ENCODE results near the gene LIF.

The LIF gene

GRCh38 chr22:30293026-30293425 is 46.5 kb upstream of the LIF start:
- TF ChIP-seq, protein P1, sequence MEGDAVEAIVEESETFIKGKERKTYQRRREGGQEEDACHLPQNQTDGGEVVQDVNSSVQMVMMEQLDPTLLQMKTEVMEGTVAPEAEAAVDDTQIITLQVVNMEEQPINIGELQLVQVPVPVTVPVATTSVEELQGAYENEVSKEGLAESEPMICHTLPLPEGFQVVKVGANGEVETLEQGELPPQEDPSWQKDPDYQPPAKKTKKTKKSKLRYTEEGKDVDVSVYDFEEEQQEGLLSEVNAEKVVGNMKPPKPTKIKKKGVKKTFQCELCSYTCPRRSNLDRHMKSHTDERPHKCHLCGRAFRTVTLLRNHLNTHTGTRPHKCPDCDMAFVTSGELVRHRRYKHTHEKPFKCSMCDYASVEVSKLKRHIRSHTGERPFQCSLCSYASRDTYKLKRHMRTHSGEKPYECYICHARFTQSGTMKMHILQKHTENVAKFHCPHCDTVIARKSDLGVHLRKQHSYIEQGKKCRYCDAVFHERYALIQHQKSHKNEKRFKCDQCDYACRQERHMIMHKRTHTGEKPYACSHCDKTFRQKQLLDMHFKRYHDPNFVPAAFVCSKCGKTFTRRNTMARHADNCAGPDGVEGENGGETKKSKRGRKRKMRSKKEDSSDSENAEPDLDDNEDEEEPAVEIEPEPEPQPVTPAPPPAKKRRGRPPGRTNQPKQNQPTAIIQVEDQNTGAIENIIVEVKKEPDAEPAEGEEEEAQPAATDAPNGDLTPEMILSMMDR (IDR thresholded peaks at IDR 0.05; ENCODE audit: low read depth, low read length) = no peak
- H3K27me3 ChIP-seq (ENCODE audit: insufficient read depth, low read depth, severe bottlenecking) = no peaks in the 10 kb centered on the region
- H3K9me3 ChIP-seq (ENCODE audit: severe bottlenecking) = no peaks in the 10 kb centered on the region
- DNase-seq = no peak
- no peak overlapping the region for H3K4me3 ChIP-seq (ENCODE audit: low read depth, low read length)
- peaks cover 34% of the 10 kb centered on the region for H3K36me3 ChIP-seq
- no peak overlapping the region for H3K27ac ChIP-seq

DNA sequence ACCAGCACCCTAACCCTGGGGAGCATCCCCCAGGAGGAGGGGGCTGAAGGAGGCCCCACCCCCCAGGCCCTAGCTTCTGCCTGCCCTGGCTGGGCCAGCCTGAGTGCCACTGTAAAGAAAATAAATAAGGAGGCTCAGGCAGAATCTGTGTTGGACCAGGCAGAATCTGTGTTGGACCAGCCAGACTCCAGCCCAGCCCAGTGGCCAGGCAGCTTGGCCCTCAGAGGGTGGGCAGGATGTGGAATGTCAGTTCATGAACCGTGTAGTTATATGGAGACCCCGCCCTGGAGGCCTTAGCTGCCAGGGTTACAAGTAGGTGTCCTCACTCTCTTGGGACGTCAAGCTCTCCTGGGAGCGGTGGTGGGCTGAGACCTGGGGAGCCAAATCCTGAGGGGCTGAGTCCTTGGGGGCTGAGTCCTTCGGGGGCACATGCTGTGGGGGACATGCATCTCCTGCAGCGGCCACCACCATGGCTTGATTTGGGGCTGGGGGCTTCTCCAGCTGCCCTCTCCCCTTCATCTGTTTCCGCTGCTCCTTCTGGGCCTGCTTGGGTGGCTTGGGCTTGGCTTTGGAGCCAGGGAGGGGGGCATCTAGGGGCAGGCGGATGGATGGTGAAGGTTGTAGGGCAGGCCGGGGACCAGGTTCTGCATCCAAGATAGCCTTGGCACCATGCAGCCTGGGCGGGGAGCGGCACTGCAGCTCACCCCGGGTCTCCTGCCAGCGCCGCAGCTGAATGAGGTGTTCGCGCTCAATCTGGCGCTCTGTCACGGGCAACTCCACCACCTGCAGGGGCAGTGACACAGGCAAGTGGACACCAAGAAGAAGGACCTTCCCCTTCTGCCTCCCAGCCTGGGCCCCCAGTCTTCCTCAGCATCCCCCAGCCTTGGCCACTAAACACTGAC is 45.8 kb upstream of the LIF start:
- TF ChIP-seq, protein P1 (IDR thresholded peaks at IDR 0.05; ENCODE audit: low read depth, low read length) = no peak
- peaks cover 29% of the 10 kb centered on the region for H3K36me3 ChIP-seq
- DNase-seq = no peak
- no peak overlapping the region for H3K27ac ChIP-seq
- H3K4me3 ChIP-seq (ENCODE audit: low read depth, low read length) = no peak overlapping the region
- H3K27me3 ChIP-seq (ENCODE audit: insufficient read depth, low read depth, severe bottlenecking) = no peaks in the 10 kb centered on the region
- H3K9me3 ChIP-seq (ENCODE audit: severe bottlenecking) = no peaks in the 10 kb centered on the region

GRCh38 chr22:30291058-30291892 is 44.7 kb upstream of the LIF start:
- H3K9me3 ChIP-seq (ENCODE audit: severe bottlenecking) = no peaks in the 10 kb centered on the region
- TF ChIP-seq, protein P1 (IDR thresholded peaks at IDR 0.05; ENCODE audit: low read depth, low read length) = no peak
- no peaks in the 10 kb centered on the region for H3K27me3 ChIP-seq (ENCODE audit: insufficient read depth, low read depth, severe bottlenecking)
- DNase-seq = peak; percentile 47
- peak overlapping the region; percentile 12 for H3K27ac ChIP-seq
- H3K4me3 ChIP-seq (ENCODE audit: low read depth, low read length) = no peak overlapping the region
- H3K36me3 ChIP-seq = peaks cover 26% of the 10 kb centered on the region

GRCh38 chr22:30290342-30291057 is 43.9 kb upstream of the LIF start:
- DNase-seq = peak; percentile 63
- H3K9me3 ChIP-seq (ENCODE audit: severe bottlenecking) = no peaks in the 10 kb centered on the region
- peaks cover 23% of the 10 kb centered on the region for H3K36me3 ChIP-seq
- no peaks in the 10 kb centered on the region for H3K27me3 ChIP-seq (ENCODE audit: insufficient read depth, low read depth, severe bottlenecking)
- H3K27ac ChIP-seq = peak overlapping the region; percentile 12
- TF ChIP-seq, protein P1 (IDR thresholded peaks at IDR 0.05; ENCODE audit: low read depth, low read length) = no peak
- no peak overlapping the region for H3K4me3 ChIP-seq (ENCODE audit: low read depth, low read length)

DNA sequence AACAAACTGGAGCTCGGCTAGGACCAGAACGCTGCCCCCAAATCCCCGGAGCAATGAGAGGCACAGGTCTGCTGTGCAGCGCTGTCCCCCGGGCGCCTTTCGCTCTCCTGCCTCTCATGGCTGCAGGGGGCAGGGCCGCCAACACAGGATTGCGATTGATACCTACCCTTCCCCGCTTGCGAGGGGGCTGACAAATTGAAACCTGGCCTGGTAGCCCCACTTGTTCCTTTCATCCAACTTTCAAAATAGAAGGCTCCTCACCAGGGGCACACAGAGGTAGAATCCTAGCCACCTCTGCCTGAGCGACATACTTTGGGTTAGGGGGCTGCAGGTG is 43.4 kb upstream of the LIF start:
- no peak for DNase-seq
- no peaks in the 10 kb centered on the region for H3K27me3 ChIP-seq (ENCODE audit: insufficient read depth, low read depth, severe bottlenecking)
- H3K36me3 ChIP-seq = peaks cover 23% of the 10 kb centered on the region
- H3K27ac ChIP-seq = peak overlapping the region; percentile 12; the same call in 1 of the 2 replicates
- H3K4me3 ChIP-seq (ENCODE audit: low read depth, low read length) = peak overlapping the region; percentile 33
- H3K9me3 ChIP-seq (ENCODE audit: severe bottlenecking) = no peaks in the 10 kb centered on the region
- TF ChIP-seq, protein P1 (IDR thresholded peaks at IDR 0.05; ENCODE audit: low read depth, low read length) = no peak
